ENCODE measurements around the gene CACNA1C. TPM values are rescaled to one million over a fixed set of nuclear protein-coding genes. Genes with fewer than 3 reads are reported as not detected.

CACNA1C gene
- total RNA-seq, 4 donors from 2014 or later = 0.38 to 2.4 (median 1.4) TPM

DNA sequence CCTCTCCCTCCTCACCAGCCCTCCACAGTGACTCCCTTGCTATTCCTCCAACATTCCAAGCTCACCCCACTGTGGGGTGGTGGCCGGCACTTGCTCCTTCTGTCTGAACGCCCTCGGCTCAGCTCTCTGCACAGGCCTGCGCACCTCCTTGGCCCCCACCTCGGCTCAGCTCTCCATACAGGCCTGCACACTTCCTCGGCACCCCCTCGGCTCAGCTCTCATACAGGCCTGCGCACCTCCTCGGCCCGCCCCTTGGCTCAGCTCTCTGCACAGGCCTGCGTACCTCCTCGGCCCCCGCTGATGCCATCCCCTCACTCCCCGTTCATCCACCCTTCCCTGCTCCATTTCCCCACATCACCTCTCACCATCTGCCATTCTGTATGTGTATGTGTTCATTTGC, 409.3 kb downstream of the CACNA1C start:
- no peak overlapping the region for H3K4me3 ChIP-seq (ENCODE audit: low read depth, poor library complexity, severe bottlenecking)
- no peak for DNase-seq (ENCODE audit: low spot score in 2 of 2)
- TF ChIP-seq CTCF (IDR thresholded peaks at IDR 0.05) = no peak
- TF ChIP-seq POLR2A (IDR thresholded peaks at IDR 0.05) = no peak
- intact Hi-C loops (cut with DNase I; ENCODE audit: low total_unique reads) = no loop called here
- WGBS, 2 donors = 81 to 92% methylated on average over 14 of the region's 14 CpGs

GRCh38 chr12:2463719-2464118, 410.9 kb downstream of the CACNA1C start:
- no peak for TF ChIP-seq POLR2A (IDR thresholded peaks at IDR 0.05)
- TF ChIP-seq CTCF (IDR thresholded peaks at IDR 0.05) = no peak
- no peak for DNase-seq (ENCODE audit: low spot score in 2 of 2)
- WGBS, 2 donors = 69 to 71% methylated on average over 5 of the region's 5 CpGs
- no peak overlapping the region for H3K4me3 ChIP-seq (ENCODE audit: low read depth, poor library complexity, severe bottlenecking)
- intact Hi-C loops (cut with DNase I; ENCODE audit: low total_unique reads) = no loop called here

DNA sequence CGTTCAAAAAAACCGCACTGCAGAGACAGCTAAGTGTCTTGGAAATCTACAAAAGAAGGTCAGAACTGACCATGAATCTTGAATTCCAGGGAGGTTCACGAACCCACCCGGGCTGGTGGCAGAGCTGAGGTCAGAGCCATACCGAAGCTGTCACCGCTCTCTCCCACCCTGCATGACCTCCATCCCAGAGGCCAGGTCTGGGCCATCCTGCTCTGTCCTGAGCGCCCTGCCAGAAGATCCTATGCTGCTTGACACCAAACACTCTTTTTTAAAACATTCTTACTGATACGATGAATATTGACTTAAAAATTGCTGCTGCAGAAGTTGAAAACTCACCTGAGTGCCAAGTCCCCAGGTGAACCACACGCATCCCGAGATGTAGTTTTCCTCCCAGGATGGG, 412.9 kb downstream of the CACNA1C start:
- TF ChIP-seq CTCF (IDR thresholded peaks at IDR 0.05) (no peak), POLR2A (IDR thresholded peaks at IDR 0.05) (no peak)
- intact Hi-C loops (cut with DNase I; ENCODE audit: low total_unique reads) = no loop called here
- DNase-seq (ENCODE audit: low spot score in 2 of 2) = peak in 1 of 2 donors; percentile 60
- no peak overlapping the region for H3K4me3 ChIP-seq (ENCODE audit: low read depth, poor library complexity, severe bottlenecking)
- WGBS, 2 donors = 91% methylated on average over 10 of the region's 10 CpGs

GRCh38 chr12:2466211-2466610, 413.4 kb downstream of the CACNA1C start:
- TF ChIP-seq CTCF (IDR thresholded peaks at IDR 0.05) (no peak), POLR2A (IDR thresholded peaks at IDR 0.05) (no peak)

DNA sequence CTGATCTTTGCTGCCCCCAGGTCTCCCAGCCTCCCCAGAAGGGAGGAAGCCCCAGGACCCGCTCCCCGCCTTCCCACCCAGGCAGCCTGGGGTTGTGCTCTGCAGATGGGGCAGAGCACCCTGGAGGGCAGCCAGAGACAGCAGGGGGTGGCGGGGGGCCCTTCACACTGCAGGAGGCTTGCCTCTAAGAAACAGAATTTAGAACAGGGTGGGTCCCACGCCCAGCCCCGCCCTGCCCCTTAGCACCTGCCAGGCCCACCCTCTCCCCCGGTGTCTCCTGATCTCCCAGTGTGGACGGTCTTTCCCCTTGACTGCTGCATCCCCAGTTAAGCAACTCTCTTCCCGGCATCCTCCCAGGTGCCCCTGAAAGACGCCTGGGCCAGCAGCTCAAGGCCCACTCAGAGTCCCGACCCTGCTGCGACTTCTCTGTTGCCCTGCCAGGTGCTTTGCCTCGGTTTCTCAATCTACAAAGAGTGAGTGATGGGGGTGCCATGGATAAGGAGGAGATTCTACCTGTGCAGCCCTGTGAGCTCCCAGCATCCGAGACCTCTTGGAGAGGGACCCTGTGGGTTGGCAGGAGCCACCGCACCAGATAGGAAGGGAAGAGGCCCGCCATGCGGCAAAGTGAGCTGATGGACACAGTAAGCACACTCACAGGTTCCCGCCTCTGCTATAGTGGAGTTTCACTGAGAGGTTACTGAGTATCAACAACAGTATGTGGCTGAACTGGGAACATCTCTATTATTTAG, 414.8 kb downstream of the CACNA1C start:
- 87 to 90% methylated on average over 14 to 17 of the region's 17 CpGs for WGBS, 2 donors
- peak in 1 of 2 donors; percentile 75 for DNase-seq (ENCODE audit: low spot score in 2 of 2)
- TF ChIP-seq POLR2A (IDR thresholded peaks at IDR 0.05) (no peak), CTCF (IDR thresholded peaks at IDR 0.05) (no peak)
- no peak overlapping the region for H3K4me3 ChIP-seq (ENCODE audit: low read depth, poor library complexity, severe bottlenecking)
- intact Hi-C loops (cut with DNase I; ENCODE audit: low total_unique reads) = no loop called here

More at GRCh38 chr12:2466211-2466610, 413.4 kb downstream of the CACNA1C start:
- intact Hi-C loops (cut with DNase I; ENCODE audit: low total_unique reads) = no loop called here
- 81% methylated on average over 3 of the region's 3 CpGs for WGBS, 2 donors
- DNase-seq (ENCODE audit: low spot score in 2 of 2) = peak in 1 of 2 donors; percentile 54
- no peak overlapping the region for H3K4me3 ChIP-seq (ENCODE audit: low read depth, poor library complexity, severe bottlenecking)

- intact Hi-C loops (cut with DNase I; ENCODE audit: low total_unique reads) = no loop called here
- WGBS, 2 donors = 72 to 79% methylated on average over 5 of the region's 5 CpGs
- H3K4me3 ChIP-seq (ENCODE audit: low read depth, poor library complexity, severe bottlenecking) = no peak overlapping the region
- TF ChIP-seq POLR2A (IDR thresholded peaks at IDR 0.05) (no peak), CTCF (IDR thresholded peaks at IDR 0.05) (no peak)
- peak in 1 of 2 donors; percentile 45 for DNase-seq (ENCODE audit: low spot score in 2 of 2)
These were observed 423.2 kb downstream of the CACNA1C start for GRCh38 chr12:2475984-2476383.
